GM19238 (cell line): Measurements from ENCODE around the gene HECA.
"Not testable (repeated sequence)": the region's sequence is repeated elsewhere in the genome, so short reads cannot be mapped to it uniquely, and the experiment has no call there.

Source experiments
- DNase-seq: peaks from one replicate; pipeline ENCODE4 v3.0.0; 2011; ENCODE audit warnings: low spot score; ENCODE audit not compliant: insufficient read length

Gene HECA

DNA sequence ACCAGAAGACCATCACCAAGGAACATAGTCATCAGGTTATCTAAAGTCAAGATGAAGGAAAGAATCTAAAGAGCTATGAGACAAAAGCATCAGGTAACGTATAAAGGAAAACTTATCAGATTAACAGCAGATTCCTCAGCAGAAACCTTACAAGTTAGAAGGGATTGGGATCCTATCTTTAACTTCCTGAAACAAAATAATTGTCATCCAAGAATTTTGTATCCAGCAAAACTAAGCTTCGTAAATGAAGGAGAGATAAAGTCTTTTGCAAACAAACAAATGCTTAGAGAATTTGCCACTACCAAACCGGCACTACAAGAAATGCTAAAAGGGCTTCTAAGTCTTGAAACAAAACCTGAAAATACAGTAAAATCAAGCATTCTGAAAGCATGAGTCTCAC is 71.0 kb downstream of the HECA start:
- DNase-seq, result no peak

DNA sequence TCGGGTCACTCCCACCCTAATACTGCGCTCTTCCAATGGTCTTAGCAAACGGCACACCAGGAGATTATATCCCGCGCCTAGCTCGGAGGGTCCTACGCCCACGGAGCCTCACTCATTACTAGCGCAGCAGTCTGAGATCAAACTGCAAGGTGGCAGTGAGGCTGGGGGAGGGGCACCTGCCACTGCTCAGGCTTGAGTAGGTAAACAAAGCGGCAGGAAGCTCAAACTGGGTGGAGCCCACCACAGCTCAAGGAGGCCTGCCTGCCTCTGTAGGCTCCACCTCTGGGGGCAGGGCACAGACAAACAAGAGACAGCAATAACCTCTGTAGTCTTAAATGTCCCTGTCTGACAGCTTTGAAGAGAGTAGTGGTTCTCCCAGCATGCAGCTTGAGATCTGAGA is 75.9 kb downstream of the HECA start:
- not testable (repeated sequence) for DNase-seq

DNA sequence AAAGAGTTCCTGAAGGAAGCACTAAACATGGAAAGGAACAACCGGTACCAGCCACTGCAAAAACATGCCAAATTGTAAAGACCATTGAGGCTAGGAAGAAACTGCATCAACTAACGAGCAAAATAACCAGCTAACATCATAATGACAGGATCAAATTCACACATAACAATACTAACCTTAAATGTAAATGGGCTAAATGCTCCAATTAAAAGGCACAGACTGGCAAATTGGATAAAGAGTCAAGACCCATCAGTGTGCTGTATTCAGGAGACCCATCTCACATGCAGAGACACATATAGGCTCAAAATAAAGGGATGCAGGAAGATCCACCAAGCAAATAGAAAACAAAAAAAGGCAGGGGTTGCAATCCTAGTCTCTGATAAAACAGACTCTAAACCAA is 77.6 kb downstream of the HECA start:
- DNase-seq, result not testable (repeated sequence)

DNA sequence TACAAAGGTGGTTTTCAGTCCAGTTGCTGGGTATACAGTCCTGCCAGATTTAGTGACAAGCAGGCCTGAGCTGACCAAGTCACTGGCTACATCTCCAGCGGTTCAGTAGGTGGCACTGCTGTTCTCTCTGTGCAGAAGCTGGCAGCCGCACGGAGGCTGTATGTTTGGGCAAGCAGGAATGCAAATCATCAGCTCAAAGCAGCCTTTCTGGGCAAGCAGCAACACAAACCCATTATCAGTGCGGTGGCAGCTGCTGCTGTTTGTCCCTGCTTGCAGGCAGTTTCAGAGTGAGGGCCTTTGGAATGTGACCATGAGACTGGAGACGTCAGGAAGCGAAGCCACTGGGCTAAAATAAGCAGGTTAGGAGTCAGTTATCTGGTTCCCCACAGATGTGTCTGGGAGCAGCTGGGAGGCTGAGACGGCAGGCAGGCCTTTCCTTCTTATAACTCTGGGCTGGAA is 84.4 kb downstream of the HECA start:
- DNase-seq, result peak; percentile 58

DNA sequence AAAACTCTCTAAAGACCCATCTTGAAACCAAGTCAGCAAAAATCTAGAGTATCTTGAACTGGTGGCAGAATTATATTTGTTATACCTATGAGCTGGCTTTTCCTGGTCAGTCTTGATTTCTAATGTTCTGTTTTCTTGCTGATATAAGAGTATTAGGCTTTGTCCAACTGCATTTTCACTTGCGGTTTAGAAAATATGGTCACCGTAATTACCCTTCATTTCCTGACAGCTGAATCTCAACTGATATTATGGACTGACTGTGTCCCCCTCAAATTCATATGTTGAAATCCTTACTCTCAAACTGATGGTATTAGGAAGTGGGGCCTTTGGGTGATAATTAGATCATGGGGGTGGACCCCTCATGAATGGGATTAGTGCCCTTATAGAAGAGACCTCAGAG is 84.9 kb downstream of the HECA start:
- no peak for DNase-seq

DNA sequence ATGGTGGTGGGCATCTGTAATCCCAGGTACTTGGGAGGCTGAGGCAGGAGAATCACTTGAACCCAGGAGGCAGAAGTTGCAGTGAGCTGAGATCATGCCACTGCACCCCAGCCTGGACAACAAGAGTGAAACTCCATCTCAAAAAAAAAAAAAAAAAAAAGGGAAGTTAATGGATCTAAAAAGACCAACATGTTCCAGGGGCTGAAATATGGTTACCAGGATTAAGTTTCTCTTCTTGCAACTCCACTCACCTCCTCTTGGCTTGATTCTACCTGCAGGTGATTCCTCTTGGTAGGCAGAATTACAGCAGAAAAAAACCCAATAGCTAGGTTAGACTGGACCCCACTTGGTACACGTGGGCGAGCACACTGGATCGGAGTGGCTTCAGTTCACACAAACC is 93.5 kb downstream of the HECA start:
- not testable (repeated sequence) for DNase-seq
